ENCODE measurements around the gene PROM2. TPM values are rescaled to one million over a fixed set of nuclear protein-coding genes. Genes with fewer than 3 reads are reported as not detected.
"Not testable (repeated sequence)": the region's sequence is repeated elsewhere in the genome, so short reads cannot be mapped to it uniquely, and the experiment has no call there.

Gene PROM2
- 0.54 and 1.4 TPM in 2 replicates for total RNA-seq

GRCh38 chr2:95274291-95275150 is at the start of gene PROM2:
TSS of gene PROM2 (plus strand) at chr2:95274449. CDS start at chr2:95274586, 137 bp downstream.
- intact Hi-C loops (cut with micrococcal nuclease): no loop called here
- Mint-ChIP-seq H3K4me1 (no peaks in the 10 kb centered on the region), H3K36me3 (ENCODE audit: low read depth) (no peaks in the 10 kb centered on the region), H3K27ac (no peak within 1 kb of the TSS), H3K27me3 (no peaks in the 10 kb centered on the region), H3K4me3 (no peak within 1 kb of the TSS), H3K9me3 (no peaks in the 10 kb centered on the region)
- no peak for DNase-seq

- H3K4me3 Mint-ChIP-seq: no peak overlapping the region
- no peak overlapping the region for H3K27ac Mint-ChIP-seq
- no peaks in the 10 kb centered on the region for H3K27me3 Mint-ChIP-seq
- intact Hi-C loops (cut with micrococcal nuclease): no loop called here
- H3K9me3 Mint-ChIP-seq: peaks cover 29% of the 10 kb centered on the region
- DNase-seq: no peak
- no peaks in the 10 kb centered on the region for H3K4me1 Mint-ChIP-seq
- H3K36me3 Mint-ChIP-seq (ENCODE audit: low read depth): peaks cover 6% of the 10 kb centered on the region
Observed at GRCh38 chr2:95225658-95226057, 48.6 kb upstream of the PROM2 start.

GRCh38 chr2:95231723-95232122 is 42.5 kb upstream of the PROM2 start:
- H3K27ac Mint-ChIP-seq: no peak overlapping the region
- no peaks in the 10 kb centered on the region for H3K27me3 Mint-ChIP-seq
- H3K4me3 Mint-ChIP-seq: no peak overlapping the region
- H3K9me3 Mint-ChIP-seq: peaks cover 18% of the 10 kb centered on the region
- intact Hi-C loops (cut with micrococcal nuclease): no loop called here
- no peaks in the 10 kb centered on the region for H3K4me1 Mint-ChIP-seq
- no peaks in the 10 kb centered on the region for H3K36me3 Mint-ChIP-seq (ENCODE audit: low read depth)
- DNase-seq: peak; percentile 69

- H3K9me3 Mint-ChIP-seq: peaks cover 19% of the 10 kb centered on the region
- no peak overlapping the region for H3K27ac Mint-ChIP-seq
- no peaks in the 10 kb centered on the region for H3K4me1 Mint-ChIP-seq
- H3K27me3 Mint-ChIP-seq: no peaks in the 10 kb centered on the region
- no peak overlapping the region for H3K4me3 Mint-ChIP-seq
- intact Hi-C loops (cut with micrococcal nuclease): no loop called here
- H3K36me3 Mint-ChIP-seq (ENCODE audit: low read depth): no peaks in the 10 kb centered on the region
- no peak for DNase-seq
Observed at GRCh38 chr2:95232232-95232631, 42.0 kb upstream of the PROM2 start.

- Mint-ChIP-seq H3K4me3 (no peak overlapping the region), H3K27ac (no peak overlapping the region), H3K4me1 (no peaks in the 10 kb centered on the region), H3K27me3 (no peaks in the 10 kb centered on the region), H3K36me3 (ENCODE audit: low read depth) (no peaks in the 10 kb centered on the region), H3K9me3 (peaks cover 19% of the 10 kb centered on the region)
- intact Hi-C loops (cut with micrococcal nuclease): no loop called here
- DNase-seq: no peak
Observed at GRCh38 chr2:95234286-95234785, 39.9 kb upstream of the PROM2 start.

GRCh38 chr2:95234816-95235215 is 39.4 kb upstream of the PROM2 start:
- no peaks in the 10 kb centered on the region for H3K36me3 Mint-ChIP-seq (ENCODE audit: low read depth)
- DNase-seq: no peak
- H3K4me1 Mint-ChIP-seq: no peaks in the 10 kb centered on the region
- H3K9me3 Mint-ChIP-seq: peaks cover 18% of the 10 kb centered on the region
- H3K27me3 Mint-ChIP-seq: no peaks in the 10 kb centered on the region
- no peak overlapping the region for H3K27ac Mint-ChIP-seq
- no peak overlapping the region for H3K4me3 Mint-ChIP-seq
- intact Hi-C loops (cut with micrococcal nuclease): no loop called here

- H3K27ac Mint-ChIP-seq: no peak overlapping the region
- no peak overlapping the region for H3K4me3 Mint-ChIP-seq
- H3K4me1 Mint-ChIP-seq: no peaks in the 10 kb centered on the region
- H3K36me3 Mint-ChIP-seq (ENCODE audit: low read depth): no peaks in the 10 kb centered on the region
- H3K27me3 Mint-ChIP-seq: no peaks in the 10 kb centered on the region
- no peak for DNase-seq
- intact Hi-C loops (cut with micrococcal nuclease): no loop called here
- H3K9me3 Mint-ChIP-seq: peaks cover 29% of the 10 kb centered on the region
Observed at GRCh38 chr2:95238131-95238530, 36.1 kb upstream of the PROM2 start.

GRCh38 chr2:95240091-95240490 is 34.2 kb upstream of the PROM2 start:
- H3K4me3 Mint-ChIP-seq: no peak overlapping the region
- H3K27me3 Mint-ChIP-seq: no peaks in the 10 kb centered on the region
- DNase-seq: no peak
- no peaks in the 10 kb centered on the region for H3K36me3 Mint-ChIP-seq (ENCODE audit: low read depth)
- no peaks in the 10 kb centered on the region for H3K4me1 Mint-ChIP-seq
- H3K27ac Mint-ChIP-seq: no peak overlapping the region
- H3K9me3 Mint-ChIP-seq: peaks cover 29% of the 10 kb centered on the region
- intact Hi-C loops (cut with micrococcal nuclease): no loop called here

- Mint-ChIP-seq H3K9me3 (peaks cover 30% of the 10 kb centered on the region), H3K27me3 (no peaks in the 10 kb centered on the region), H3K27ac (no peak overlapping the region), H3K4me1 (no peaks in the 10 kb centered on the region), H3K36me3 (ENCODE audit: low read depth) (no peaks in the 10 kb centered on the region), H3K4me3 (no peak overlapping the region)
- DNase-seq: no peak
- intact Hi-C loops (cut with micrococcal nuclease): no loop called here
Observed at GRCh38 chr2:95240556-95240955, 33.7 kb upstream of the PROM2 start.

- intact Hi-C loops (cut with micrococcal nuclease); H3K4me3 Mint-ChIP-seq; H3K4me1 Mint-ChIP-seq; DNase-seq; H3K27ac Mint-ChIP-seq; H3K36me3 Mint-ChIP-seq (ENCODE audit: low read depth); H3K27me3 Mint-ChIP-seq: not testable (repeated sequence)
- H3K9me3 Mint-ChIP-seq: peaks cover 33% of the 10 kb centered on the region
Observed at GRCh38 chr2:95242084-95242483, 32.2 kb upstream of the PROM2 start.

- Mint-ChIP-seq H3K9me3 (peaks cover 16% of the 10 kb centered on the region), H3K27me3 (no peaks in the 10 kb centered on the region), H3K4me3 (no peak overlapping the region), H3K27ac (no peak overlapping the region), H3K36me3 (ENCODE audit: low read depth) (no peaks in the 10 kb centered on the region), H3K4me1 (no peaks in the 10 kb centered on the region)
- intact Hi-C loops (cut with micrococcal nuclease): no loop called here
- DNase-seq: no peak
Observed at GRCh38 chr2:95258271-95258670, 16.0 kb upstream of the PROM2 start.

GRCh38 chr2:95260028-95261023 is 13.9 kb upstream of the PROM2 start:
- Mint-ChIP-seq H3K9me3 (peaks cover 16% of the 10 kb centered on the region), H3K27me3 (no peaks in the 10 kb centered on the region), H3K4me1 (no peaks in the 10 kb centered on the region), H3K27ac (no peak overlapping the region), H3K36me3 (ENCODE audit: low read depth) (no peaks in the 10 kb centered on the region), H3K4me3 (no peak overlapping the region)
- DNase-seq: no peak
- intact Hi-C loops (cut with micrococcal nuclease): no loop called here

- no peaks in the 10 kb centered on the region for H3K4me1 Mint-ChIP-seq
- no peaks in the 10 kb centered on the region for H3K36me3 Mint-ChIP-seq (ENCODE audit: low read depth)
- DNase-seq: no peak
- intact Hi-C loops (cut with micrococcal nuclease): no loop called here
- no peak overlapping the region for H3K27ac Mint-ChIP-seq
- peaks cover 12% of the 10 kb centered on the region for H3K9me3 Mint-ChIP-seq
- H3K27me3 Mint-ChIP-seq: no peaks in the 10 kb centered on the region
- no peak overlapping the region for H3K4me3 Mint-ChIP-seq
Observed at GRCh38 chr2:95261602-95262001, 12.6 kb upstream of the PROM2 start.

Measured in activated CD4-positive, alpha-beta T cell treated with anti-CD3 and anti-CD28 coated beads, Interleukin-2, amount 10 ng/mL, durations not matched to agents 24 days and 14 days (primary cell).